GM04503 (cell line): ENCODE results near the gene NLRP10.

ENCODE experiments used
- DNase-seq: peaks from one replicate; pipeline ENCODE4 v3.0.0-alpha.2; 2012; ENCODE audit warnings: low read depth

The NLRP10 gene

DNA sequence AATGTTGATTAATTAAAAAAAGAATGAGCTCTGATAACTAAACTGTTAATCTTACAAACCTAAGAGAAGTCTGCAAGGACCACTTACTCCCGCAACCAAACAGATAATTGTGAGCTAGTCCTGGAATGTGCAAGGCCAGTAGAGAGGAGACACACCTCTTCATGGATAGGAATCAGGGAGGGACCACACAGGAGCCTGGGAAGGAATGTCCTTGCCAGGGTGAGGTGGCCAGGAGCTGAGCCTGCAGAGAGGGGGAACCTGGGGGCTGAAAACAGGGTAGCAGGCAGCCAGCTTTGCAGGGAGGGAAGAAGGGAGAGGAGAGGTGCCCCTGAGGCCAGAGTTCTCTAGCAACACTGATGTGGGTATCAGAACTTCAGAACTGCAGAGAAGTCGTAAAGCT lies 9.4 kb upstream of the NLRP10 start:
- no peak for DNase-seq

DNA sequence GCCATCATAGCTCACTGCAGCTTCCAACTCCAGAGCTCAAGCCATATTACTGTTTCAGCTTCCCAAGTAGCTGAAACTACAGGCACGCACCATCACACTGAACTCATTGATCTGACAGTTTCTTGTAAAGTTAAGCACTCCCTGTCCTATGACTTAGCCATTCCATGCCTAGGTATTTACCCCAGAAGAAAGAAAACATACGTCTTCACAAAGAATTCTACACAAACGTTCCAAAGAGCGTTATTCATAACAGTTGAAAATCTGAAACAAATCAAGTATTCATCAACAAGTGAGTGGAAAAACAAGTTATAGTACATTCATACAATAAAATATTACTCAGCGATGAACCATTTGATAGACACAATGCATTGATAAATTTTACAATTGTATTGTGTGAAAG lies 7.8 kb upstream of the NLRP10 start:
- DNase-seq = peak; percentile 32

DNA sequence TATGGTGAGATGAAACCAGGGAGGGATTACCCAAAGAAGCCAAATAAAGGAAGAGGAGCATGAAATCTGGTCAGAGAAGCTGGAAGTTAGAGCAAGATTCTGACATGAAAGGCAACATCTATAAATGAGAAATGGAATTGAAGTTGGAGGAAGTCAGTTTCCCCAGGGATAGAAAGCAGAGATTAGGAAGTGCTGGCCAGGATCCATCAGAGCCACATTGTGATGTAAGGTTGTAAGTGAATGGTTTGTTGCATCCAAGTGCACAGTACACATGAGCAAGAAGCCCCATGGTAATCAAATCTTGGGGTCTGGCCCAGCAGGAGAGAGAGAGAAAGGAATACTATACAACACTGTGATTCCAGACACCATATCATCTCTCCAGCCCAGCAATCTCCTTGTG lies 6.6 kb upstream of the NLRP10 start:
- no peak for DNase-seq

DNA sequence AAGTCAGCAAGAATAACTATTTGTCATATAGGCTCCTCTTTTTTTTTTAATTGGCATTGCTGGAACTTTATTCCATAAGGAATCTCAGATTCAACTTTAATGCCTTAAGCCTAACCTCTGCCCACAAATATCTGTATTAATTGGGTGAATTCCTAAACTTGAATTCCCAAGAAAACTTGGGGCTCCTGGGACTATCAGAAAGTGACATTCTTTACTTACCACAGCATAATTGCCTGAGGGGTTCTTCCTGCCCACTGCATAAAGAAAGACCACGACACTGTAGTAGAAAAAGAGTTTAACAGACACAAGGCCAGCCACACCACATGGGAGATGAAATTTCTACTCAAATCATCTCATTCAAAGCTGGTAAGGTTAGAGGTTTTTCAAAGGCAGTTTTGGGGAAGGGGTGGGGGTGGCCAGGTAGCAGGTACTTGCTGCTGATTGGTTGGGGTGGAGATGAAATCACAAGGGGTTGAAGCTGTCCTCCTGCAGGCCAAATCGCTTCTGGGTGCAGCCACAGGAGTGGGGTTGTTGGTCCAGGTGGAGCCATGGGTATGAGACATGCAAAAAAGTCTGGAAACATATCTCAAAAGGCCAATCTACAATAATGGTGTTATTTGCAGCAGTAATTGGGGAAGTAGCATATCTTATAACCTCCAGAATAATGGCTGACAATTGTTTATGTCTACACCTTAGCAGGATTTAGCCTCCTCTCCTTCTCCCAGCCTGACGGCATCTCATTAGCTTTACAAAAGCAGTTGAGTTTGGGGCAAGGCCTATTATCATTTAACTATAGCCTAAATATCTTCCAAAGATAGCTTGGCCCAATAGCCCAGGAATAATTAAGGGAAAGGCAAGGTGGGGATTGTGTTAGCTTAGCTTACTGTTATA lies 4.8 kb upstream of the NLRP10 start:
- DNase-seq = no peak

DNA sequence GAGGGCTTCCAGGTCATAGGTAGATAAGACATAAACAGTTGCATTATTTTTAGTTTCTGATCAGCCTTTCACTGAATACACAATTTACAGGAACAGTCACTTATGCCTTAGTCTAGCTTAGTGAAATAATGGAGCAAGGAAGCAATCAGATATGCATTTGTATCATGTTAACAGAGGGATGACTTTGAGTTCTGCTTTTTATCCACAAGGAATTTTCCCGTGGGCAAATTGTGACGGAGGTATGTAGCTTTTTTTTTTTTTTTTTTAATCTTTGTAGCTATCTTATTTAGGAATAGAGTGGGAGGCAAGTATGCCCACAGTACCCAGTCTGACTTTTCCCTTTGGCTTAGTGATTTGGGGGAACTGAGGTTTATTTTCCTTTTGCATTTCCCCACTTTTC lies 3.4 kb upstream of the NLRP10 start:
- DNase-seq = no peak

GRCh38 chr11:7967826-7968225 lies 2.6 kb upstream of the NLRP10 start:
- peak; percentile 51 for DNase-seq

DNA sequence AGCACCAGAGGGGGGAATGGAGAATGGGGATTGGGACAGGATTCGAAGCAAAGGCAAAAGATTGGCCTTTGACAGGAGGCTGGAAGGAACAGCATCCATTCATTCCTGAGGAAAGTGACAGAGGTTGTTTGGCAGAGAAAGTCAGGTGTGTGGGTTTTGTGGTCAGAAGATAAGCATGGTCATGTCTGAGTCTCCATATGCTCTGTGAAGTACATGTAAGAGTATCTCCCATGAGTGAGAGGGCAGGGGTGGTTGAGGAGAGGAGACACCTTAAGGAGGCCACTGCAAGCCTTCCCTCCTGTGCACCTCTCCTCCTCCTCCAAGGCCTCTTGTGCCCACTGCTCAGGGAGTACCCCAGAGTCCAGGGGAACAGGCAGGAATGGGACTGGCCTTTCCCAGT lies 1.9 kb upstream of the NLRP10 start:
- no peak for DNase-seq

DNA sequence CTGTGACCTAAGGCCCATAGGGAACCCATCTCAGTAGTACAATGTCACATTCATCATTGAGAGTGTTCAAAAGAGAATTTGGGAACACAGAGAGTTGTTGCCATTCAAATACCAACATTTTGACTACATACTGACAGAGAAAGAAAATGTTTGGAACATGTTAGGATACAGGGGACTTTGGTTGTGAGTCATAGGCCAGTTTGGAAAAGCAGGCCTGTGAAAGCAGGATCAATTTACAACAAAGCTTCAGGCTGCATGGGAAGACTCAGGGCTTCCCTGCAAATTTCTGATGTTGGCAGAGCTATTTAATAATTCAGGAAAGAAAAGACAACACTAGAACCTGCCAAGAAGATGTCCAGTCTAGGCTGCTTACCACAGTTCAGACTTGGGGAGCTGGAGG lies 374 bp downstream of the NLRP10 start:
- peak; percentile 51 for DNase-seq

DNA sequence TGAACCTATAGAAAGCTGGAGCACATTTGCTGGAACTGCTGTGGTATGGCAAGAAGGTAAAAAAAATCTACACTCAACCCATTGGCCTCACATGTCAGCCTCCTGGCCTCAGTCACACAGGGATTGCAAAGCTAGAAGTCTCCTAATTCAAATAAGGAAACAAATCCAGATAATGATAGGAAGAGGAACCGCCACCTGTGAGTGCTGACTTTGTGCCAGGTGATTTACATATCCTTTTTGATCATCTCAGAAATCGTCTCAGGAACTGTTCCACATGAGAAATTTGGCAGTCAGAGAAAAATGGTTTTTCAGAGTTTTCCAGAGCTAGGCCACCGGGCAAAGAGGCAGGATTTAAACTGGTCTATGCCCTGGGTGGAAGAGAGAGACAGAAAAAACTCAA lies 986 bp downstream of the NLRP10 start:
- no peak for DNase-seq

DNA sequence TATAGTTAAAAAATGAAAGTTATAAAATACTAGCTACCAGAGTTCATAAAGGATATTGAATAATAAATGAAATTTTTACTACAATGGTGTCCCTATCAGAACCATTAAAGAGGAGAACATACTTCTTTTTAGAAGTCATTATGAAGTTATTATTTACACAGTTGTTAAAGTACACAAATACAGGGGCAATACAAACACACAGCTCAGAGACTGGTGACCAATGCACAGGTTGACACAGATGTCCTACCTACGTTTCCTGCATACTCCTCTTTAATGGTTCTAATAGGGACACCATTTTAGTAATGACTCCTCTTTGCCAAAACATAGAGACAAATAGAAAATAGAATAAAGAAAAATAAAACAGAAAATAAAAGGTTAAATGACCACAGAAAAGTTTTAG lies 10.1 kb downstream of the NLRP10 start:
- DNase-seq = no peak

- no peak for DNase-seq
These were observed 15.3 kb downstream of the NLRP10 start for GRCh38 chr11:7949934-7950333.

DNA sequence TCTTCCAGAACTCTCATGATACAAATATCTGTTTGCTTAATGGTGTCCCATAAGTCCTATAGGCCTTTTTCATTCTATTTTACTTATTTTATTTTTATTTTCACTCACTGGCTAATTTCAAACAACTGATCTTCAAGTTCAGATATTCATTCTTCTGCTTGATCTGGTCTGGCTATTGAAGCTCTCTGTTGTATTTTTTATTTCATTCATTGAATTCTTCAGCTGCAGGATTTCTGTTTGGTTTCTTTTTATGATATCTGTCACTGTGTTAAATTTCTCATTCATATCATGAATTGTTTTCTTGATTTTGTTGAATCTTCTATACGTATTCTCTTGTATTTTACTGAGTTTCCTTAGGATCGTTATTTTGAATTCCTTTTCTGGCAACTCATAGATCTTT lies 21.1 kb downstream of the NLRP10 start:
- no peak for DNase-seq

GRCh38 chr11:7941608-7942007 lies 23.6 kb downstream of the NLRP10 start, which contains the start of gene OR10A3:
OR10A3 (minus strand) TSS chr11:7941708; CDS start chr11:7939520, 2,188 bp downstream.
- DNase-seq = no peak

- DNase-seq = no peak
These were observed 24.1 kb downstream of the NLRP10 start for GRCh38 chr11:7941146-7941545.

- DNase-seq = no peak
These were observed 28.6 kb downstream of the NLRP10 start for GRCh38 chr11:7936615-7937014.

DNA sequence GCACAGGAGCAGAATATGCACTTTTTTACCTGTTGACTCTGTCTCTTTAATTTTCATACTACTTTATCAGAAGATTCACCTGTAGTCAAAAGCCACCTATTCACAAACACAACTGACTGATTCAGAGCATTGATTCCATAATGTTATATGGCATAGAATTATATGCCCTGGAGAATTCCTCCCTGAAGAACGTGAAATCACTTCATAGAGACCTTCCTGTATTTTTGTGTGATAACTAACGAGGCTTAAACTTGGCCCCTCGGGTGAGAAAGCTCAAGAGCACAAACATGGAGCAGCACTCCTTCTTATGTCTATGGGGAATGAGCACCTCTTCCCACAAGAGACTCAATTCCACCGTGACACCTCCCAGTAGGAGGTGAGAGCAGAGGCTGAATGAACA lies 34.1 kb downstream of the NLRP10 start, which contains the start of gene OR10A6:
OR10A6 (minus strand) TSS at position 101 of the 400 bp plus-strand sequence. CDS start 2,606 bp downstream, outside the sequence.
- DNase-seq = no peak

DNA sequence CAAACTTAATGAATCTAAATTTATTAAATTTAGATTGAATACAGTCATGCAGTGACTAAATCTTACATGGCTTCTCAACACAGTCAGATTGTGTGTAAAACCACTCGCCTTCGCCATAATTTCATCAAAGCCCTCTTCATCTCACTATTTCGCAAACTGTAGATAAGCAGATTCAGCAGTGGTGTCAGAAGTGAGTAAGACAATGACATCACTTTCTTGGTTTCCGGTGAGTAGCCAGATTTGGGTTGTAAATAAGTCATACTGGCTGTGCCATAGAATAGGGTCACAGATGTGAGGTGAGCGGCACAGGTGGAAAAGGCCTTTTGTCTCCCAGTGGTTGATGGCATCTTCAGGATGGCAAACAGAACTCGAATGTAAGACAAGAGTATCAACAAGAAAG lies 37.6 kb downstream of the NLRP10 start:
- no peak for DNase-seq

GRCh38 chr11:7924536-7924935 lies 40.7 kb downstream of the NLRP10 start:
- DNase-seq = no peak

- no peak for DNase-seq
These were observed 47.1 kb downstream of the NLRP10 start for GRCh38 chr11:7918141-7918540.
